GM12891 (cell line): ENCODE results near the gene ANAPC1.
"Not testable (repeated sequence)": the region's sequence is repeated elsewhere in the genome, so short reads cannot be mapped to it uniquely, and the experiment has no call there.

ENCODE experiments used
- POLR2A ChIP-seq: IDR thresholded peaks from 2 replicates; pipeline ENCODE4 v1.6.1; 2011; ENCODE audit warnings: low read depth, low read length, control low read depth
- POLR2AphosphoS5 ChIP-seq: IDR thresholded peaks from 2 replicates; pipeline ENCODE4 v1.6.1; 2011; ENCODE audit warnings: low read depth, low read length, control low read depth

DNA sequence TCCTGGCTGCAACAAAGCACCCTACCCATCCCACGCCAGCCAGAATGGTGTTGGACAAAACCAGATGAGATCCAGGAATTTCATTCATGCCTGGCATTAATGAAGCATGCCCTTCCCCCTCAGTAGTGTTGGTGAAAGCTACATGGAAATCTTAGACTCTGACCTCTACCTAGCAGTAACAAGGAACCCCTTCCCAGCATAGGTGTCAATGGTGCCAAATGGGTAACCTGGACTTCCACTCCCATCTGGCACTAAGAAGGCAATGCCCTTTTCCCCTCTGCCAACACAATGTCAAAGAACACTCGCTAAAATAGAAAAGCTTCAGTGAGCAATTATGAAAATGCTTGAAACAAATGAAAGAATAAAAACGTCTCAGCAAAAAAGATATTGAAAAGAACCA is 131.5 kb downstream of the ANAPC1 start:
- TF ChIP-seq POLR2AphosphoS5, POLR2A: not testable (repeated sequence)
